Stimulated activated naive CD4-positive, alpha-beta T cell treated with Interleukin-2 at 50 U/mL for 16 hours (primary cell): ENCODE results near the gene TNNI3K.

Source experiments
- DNase-seq: peaks from one replicate; lab custom pipeline; 2025; lab: John Stamatoyannopoulos, UW

Gene TNNI3K

GRCh38 chr1:74286414-74286813, 51.2 kb downstream of the TNNI3K start:
- DNase-seq = no peak

GRCh38 chr1:74314438-74314837, 79.3 kb downstream of the TNNI3K start:
- DNase-seq = no peak

GRCh38 chr1:74316302-74316701, 81.1 kb downstream of the TNNI3K start:
- no peak for DNase-seq

- no peak for DNase-seq
These were observed 82.5 kb downstream of the TNNI3K start for GRCh38 chr1:74317663-74318062.

GRCh38 chr1:74323937-74324473, 88.8 kb downstream of the TNNI3K start:
- no peak for DNase-seq

GRCh38 chr1:74324684-74325448, 89.7 kb downstream of the TNNI3K start:
- DNase-seq = no peak

GRCh38 chr1:74328851-74329250, 93.7 kb downstream of the TNNI3K start:
- DNase-seq = no peak

GRCh38 chr1:74333244-74333643, 98.1 kb downstream of the TNNI3K start:
- DNase-seq = no peak

- DNase-seq = no peak
These were observed 99.0 kb downstream of the TNNI3K start for GRCh38 chr1:74334147-74334546.

- no peak for DNase-seq
These were observed 105.5 kb downstream of the TNNI3K start for GRCh38 chr1:74340656-74341055.

GRCh38 chr1:74341702-74342339, 106.6 kb downstream of the TNNI3K start:
- DNase-seq = no peak

GRCh38 chr1:74343216-74343615, 108.0 kb downstream of the TNNI3K start:
- no peak for DNase-seq

GRCh38 chr1:74344387-74344786, 109.2 kb downstream of the TNNI3K start:
- DNase-seq = no peak

GRCh38 chr1:74356493-74356892, 121.3 kb downstream of the TNNI3K start:
- DNase-seq = no peak

- no peak for DNase-seq
These were observed 122.0 kb downstream of the TNNI3K start for GRCh38 chr1:74357150-74357549.

- no peak for DNase-seq
These were observed 122.6 kb downstream of the TNNI3K start for GRCh38 chr1:74357756-74358155.

GRCh38 chr1:74362691-74363090, 127.5 kb downstream of the TNNI3K start:
- no peak for DNase-seq

GRCh38 chr1:74363220-74363619, 128.0 kb downstream of the TNNI3K start:
- DNase-seq = no peak

- DNase-seq = no peak
These were observed 132.1 kb downstream of the TNNI3K start for GRCh38 chr1:74367175-74367813.

- DNase-seq = no peak
These were observed 133.1 kb downstream of the TNNI3K start for GRCh38 chr1:74368335-74368734.

- no peak for DNase-seq
These were observed 140.2 kb downstream of the TNNI3K start for GRCh38 chr1:74375376-74375775.

- no peak for DNase-seq
These were observed 145.1 kb downstream of the TNNI3K start for GRCh38 chr1:74380252-74380651.

- DNase-seq = no peak
These were observed 153.7 kb downstream of the TNNI3K start for GRCh38 chr1:74388855-74389254.
